HUES6 (cell line): Measurements from ENCODE around the gene MATK.

Source experiments
- H3K27ac ChIP-seq: 2 replicates; pipeline ENCODE4 v1.7.0; 2013; ENCODE audit warnings: low read depth, mild to moderate bottlenecking, low read length, inconsistent platforms
- H3K27me3 ChIP-seq: 2 replicates; pipeline ENCODE4 v1.6.1; 2013; ENCODE audit warnings: low read length; ENCODE audit not compliant: control insufficient read depth, insufficient read depth
- H3K36me3 ChIP-seq: 2 replicates; pipeline ENCODE4 v1.6.1; 2013; ENCODE audit warnings: low read length; ENCODE audit not compliant: control insufficient read depth, insufficient read depth
- H3K4me1 ChIP-seq: 2 replicates; pipeline ENCODE4 v1.6.1; 2013; ENCODE audit warnings: low read length; ENCODE audit not compliant: control insufficient read depth, insufficient read depth
- H3K4me3 ChIP-seq: 2 replicates; pipeline ENCODE4 v1.5.1; 2013; ENCODE audit warnings: low read depth, low read length
- H3K9ac ChIP-seq: one replicate; pipeline ENCODE4 v1.6.1; 2013; ENCODE audit warnings: mild to moderate bottlenecking, low read length
- H3K9me3 ChIP-seq: 2 replicates; pipeline ENCODE4 v1.6.1; 2013; ENCODE audit warnings: low read depth, low read length; ENCODE audit not compliant: control insufficient read depth, insufficient read depth

The MATK gene

DNA sequence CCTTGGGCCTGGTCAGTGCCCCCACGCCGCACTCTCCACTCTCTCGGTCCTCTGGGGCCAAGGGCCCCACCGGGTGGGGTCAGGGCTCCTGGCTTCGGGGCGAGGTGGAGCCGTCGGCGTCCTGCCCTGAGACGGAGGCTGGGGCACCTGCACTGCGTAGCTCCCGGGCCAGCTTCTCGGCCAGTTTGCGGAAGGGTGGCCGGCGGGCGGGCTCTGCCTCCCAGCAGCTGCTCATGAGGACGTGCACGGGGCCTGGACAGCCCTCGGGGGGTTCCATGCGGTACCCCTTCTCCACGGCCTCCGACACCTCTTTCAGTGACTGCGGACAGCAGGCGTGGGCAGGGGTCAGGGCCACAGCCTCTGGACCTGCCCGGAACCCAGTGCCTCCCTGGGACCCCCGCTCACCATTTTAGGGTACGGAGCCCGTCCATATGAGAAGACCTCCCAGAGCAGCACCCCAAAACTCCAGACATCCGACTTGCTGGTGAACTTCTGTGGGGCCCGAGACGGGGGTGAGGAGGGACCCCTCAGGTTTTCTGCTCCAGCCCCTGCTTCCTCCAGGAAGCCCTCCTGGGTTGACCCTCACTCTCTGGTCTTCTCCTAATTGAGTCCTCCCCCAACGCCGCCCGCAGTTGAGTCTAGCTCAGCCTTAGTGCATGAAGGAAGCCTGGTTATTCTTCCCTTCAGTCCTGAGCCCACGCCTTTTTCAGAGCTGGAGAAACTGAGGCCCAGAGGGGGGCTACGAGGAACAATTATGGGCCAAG, 7.9 kb downstream of the MATK start:
- Histone ChIP-seq H3K9me3 (peaks cover 22% of the 10 kb centered on the region), H3K4me3 (no peak overlapping the region), H3K27me3 (no peaks in the 10 kb centered on the region), H3K4me1 (no peaks in the 10 kb centered on the region), H3K9ac (no peak overlapping the region), H3K27ac (no peak overlapping the region), H3K36me3 (peaks cover 8% of the 10 kb centered on the region; the same call in 1 of the 2 replicates)

DNA sequence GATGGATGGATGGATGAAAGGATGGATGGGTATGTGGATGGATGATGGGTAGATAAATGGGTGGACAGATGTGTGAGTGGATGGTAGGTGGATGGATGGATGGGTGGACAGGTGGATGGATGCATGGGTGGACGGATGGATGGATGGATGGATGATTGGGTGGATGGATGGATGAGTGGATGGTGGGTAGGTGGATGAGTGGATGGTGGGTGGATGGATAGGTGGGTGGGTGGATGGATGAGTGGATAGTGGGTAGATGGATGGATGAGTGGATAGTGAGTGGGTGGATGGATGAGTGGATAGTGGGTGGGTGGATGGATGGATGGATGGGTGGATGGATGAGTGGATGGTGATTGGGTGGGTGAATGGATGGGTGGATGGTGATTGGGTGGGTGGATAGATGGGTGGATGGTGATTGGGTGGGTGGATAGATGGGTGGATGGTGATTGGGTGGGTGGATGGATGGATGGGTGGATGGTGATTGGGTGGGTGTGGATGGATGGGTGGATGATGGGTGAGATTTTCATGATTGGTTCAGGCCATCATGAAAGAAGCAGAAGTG, 9.6 kb downstream of the MATK start:
- Histone ChIP-seq H3K27me3 (no peaks in the 10 kb centered on the region), H3K4me3 (no peak overlapping the region), H3K4me1 (0 out of 2 replicates have a peak, but pooled peaks cover 3% of the 10 kb centered on the region), H3K9ac (no peak overlapping the region), H3K27ac (no peak overlapping the region), H3K36me3 (no peaks in the 10 kb centered on the region), H3K9me3 (peaks cover 10% of the 10 kb centered on the region)

- no peaks in the 10 kb centered on the region for H3K27me3 ChIP-seq
- 0 out of 2 replicates have a peak, but pooled peaks cover 10% of the 10 kb centered on the region for H3K4me1 ChIP-seq
- H3K4me3 ChIP-seq: no peak overlapping the region
- H3K9me3 ChIP-seq: peaks cover 3% of the 10 kb centered on the region
- no peaks in the 10 kb centered on the region for H3K36me3 ChIP-seq
- H3K9ac ChIP-seq: no peak overlapping the region
- H3K27ac ChIP-seq: no peak overlapping the region
Measured at GRCh38 chr19:3775831-3776230, 10.3 kb downstream of the MATK start.

GRCh38 chr19:3775374-3775711, 10.8 kb downstream of the MATK start:
- Histone ChIP-seq H3K4me3 (no peak overlapping the region), H3K9ac (no peak overlapping the region), H3K4me1 (0 out of 2 replicates have a peak, but pooled peaks cover 10% of the 10 kb centered on the region), H3K36me3 (no peaks in the 10 kb centered on the region), H3K27me3 (no peaks in the 10 kb centered on the region), H3K27ac (no peak overlapping the region), H3K9me3 (no peaks in the 10 kb centered on the region)

- Histone ChIP-seq H3K4me1 (0 out of 2 replicates have a peak, but pooled peaks cover 10% of the 10 kb centered on the region), H3K9me3 (no peaks in the 10 kb centered on the region), H3K27ac (no peak overlapping the region), H3K36me3 (0 out of 2 replicates have a peak, but pooled peaks cover 1% of the 10 kb centered on the region), H3K27me3 (no peaks in the 10 kb centered on the region), H3K4me3 (no peak overlapping the region), H3K9ac (no peak overlapping the region)
Measured at GRCh38 chr19:3774621-3775373, 11.4 kb downstream of the MATK start.

- Histone ChIP-seq H3K27me3 (no peaks in the 10 kb centered on the region), H3K9ac (no peak overlapping the region), H3K4me3 (no peak overlapping the region), H3K4me1 (0 out of 2 replicates have a peak, but pooled peaks cover 10% of the 10 kb centered on the region), H3K27ac (no peak overlapping the region), H3K9me3 (no peaks in the 10 kb centered on the region), H3K36me3 (0 out of 2 replicates have a peak, but pooled peaks cover 5% of the 10 kb centered on the region)
Measured at GRCh38 chr19:3773814-3774515, 12.2 kb downstream of the MATK start.

DNA sequence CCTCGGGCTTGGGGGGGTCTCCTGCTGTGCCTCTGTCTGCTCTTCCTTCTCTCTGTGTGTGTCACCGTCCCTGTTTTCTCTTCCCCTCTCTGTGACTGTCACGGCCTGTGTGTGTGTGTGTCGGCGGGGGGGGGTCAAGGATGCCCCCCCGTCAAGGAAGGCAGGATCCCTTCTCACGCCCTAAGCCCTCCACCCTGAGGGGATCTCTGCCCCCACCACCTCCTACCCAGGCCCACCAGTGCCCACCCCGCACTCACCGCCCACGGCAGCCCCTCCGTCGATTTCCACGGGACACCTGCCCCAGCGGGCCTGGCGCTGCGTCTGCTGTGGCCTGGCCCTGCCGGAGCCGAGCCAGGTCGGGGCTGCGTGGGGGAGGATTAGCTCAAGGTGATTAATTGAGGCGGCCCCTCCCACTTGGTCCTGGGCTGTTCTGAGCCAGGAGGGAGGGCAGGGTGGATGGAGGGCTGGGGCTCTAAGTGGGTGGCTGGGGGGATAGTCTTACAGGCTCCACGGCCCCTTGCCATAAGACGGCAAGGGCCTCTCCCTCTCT, 14.2 kb downstream of the MATK start, which contains the start of gene RAX2:
Gene RAX2 (minus strand): TSS at position 323 of the 550 bp plus-strand sequence. CDS start 486 bp downstream, outside the sequence.
- Histone ChIP-seq H3K36me3 (peaks cover 17% of the 10 kb centered on the region; the same call in 1 of the 2 replicates), H3K9me3 (no peaks in the 10 kb centered on the region), H3K4me3 (no peak within 1 kb of the TSS), H3K9ac (peak within 1 kb of the TSS; percentile 30), H3K4me1 (0 out of 2 replicates have a peak, but pooled peaks cover 10% of the 10 kb centered on the region), H3K27ac (no peak within 1 kb of the TSS), H3K27me3 (no peaks in the 10 kb centered on the region)

GRCh38 chr19:3771000-3771905, 14.9 kb downstream of the MATK start:
- H3K9me3 ChIP-seq: no peaks in the 10 kb centered on the region
- 0 out of 2 replicates have a peak, but pooled peaks cover 10% of the 10 kb centered on the region for H3K4me1 ChIP-seq
- no peaks in the 10 kb centered on the region for H3K27me3 ChIP-seq
- H3K27ac ChIP-seq: no peak overlapping the region
- H3K9ac ChIP-seq: peak overlapping the region; percentile 30
- H3K36me3 ChIP-seq: peaks cover 24% of the 10 kb centered on the region; the same call in 1 of the 2 replicates
- H3K4me3 ChIP-seq: no peak overlapping the region

DNA sequence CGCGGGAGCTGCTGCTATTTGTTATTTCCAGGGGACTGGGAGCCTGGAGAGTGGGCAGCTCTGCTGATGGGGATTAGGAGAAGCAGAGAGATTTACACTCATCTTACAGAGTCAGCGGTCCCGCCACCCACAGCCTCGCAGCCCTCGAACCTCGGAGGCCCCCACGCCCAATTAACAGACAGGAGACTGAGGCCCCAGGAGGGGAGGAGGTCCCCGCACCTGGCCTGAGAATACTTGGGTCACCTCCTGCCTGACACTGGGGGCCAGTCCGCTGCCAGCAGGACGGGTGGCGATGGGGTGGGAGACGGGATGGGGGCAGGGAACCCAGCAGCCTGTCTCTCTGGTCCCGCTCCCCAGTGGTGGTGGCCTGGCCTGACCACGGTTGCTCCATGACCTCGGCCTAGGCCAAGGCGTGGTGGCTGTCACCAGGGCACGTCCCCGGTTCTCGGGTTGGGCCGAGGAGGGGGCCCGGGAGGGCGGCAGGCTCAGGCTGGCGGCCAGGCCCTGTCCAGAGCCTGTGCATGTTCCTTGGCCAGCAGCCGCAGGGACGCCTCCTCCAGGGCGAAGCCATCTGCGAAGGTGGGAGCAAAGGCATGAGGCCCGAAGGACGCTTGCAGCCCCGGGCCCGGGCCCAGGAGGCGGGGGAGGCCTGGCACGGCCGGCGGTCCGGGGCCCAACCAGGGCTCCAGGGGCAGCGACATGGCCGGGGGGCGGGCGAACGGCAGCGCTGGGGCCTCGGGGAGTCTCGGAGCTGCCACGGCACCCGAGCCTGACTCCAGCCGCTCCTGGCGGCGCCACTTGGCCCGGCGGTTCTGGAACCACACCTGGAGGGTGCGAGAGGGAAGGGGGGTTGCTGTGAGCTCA, 15.8 kb downstream of the MATK start:
- H3K27ac ChIP-seq: 0 out of 2 replicates have a peak overlapping the region, but pooled peaks have one; percentile 18
- no peaks in the 10 kb centered on the region for H3K27me3 ChIP-seq
- H3K9me3 ChIP-seq: no peaks in the 10 kb centered on the region
- H3K36me3 ChIP-seq: peaks cover 24% of the 10 kb centered on the region; the same call in 1 of the 2 replicates
- H3K4me1 ChIP-seq: 0 out of 2 replicates have a peak, but pooled peaks cover 10% of the 10 kb centered on the region
- no peak overlapping the region for H3K4me3 ChIP-seq
- H3K9ac ChIP-seq: no peak overlapping the region
